Colonic mucosa (tissue), 4 donors: ENCODE measurements around the gene ATL1. TPM values are rescaled to one million over a fixed set of nuclear protein-coding genes. Genes with fewer than 3 reads are reported as not detected.
"Not testable (repeated sequence)": the region's sequence is repeated elsewhere in the genome, so short reads cannot be mapped to it uniquely, and the experiment has no call there.

Source experiments
- DNase-seq: peaks from one replicate; pipeline ENCODE4 v3.0.0-alpha.2; 2020
- H3K27ac ChIP-seq: fragments of 200-600 bp; one replicate; pipeline ENCODE4 v1.8.0; 2021
- H3K27me3 ChIP-seq: fragments of 200-600 bp; one replicate; pipeline ENCODE4 v1.8.0; 2021
- H3K36me3 ChIP-seq: fragments of 200-600 bp; one replicate; pipeline ENCODE4 v1.8.0; 2021
- H3K4me1 ChIP-seq: fragments of 200-600 bp; one replicate; pipeline ENCODE4 v1.8.0; 2021; ENCODE audit warnings: mild to moderate bottlenecking
- H3K4me3 ChIP-seq: fragments of 200-600 bp; one replicate; pipeline ENCODE4 v1.8.0; 2021
- H3K9ac ChIP-seq, 2 donors: one replicate each; pipeline ENCODE4 v1.7.0; 2013; ENCODE audit warnings: control low read depth in 2 of 2, low read depth in 2 of 2, low read length in 2 of 2
- H3K9me3 ChIP-seq: fragments of 200-600 bp; one replicate; pipeline ENCODE4 v1.8.0; 2021
- CTCF ChIP-seq: fragments of 200-600 bp; IDR thresholded peaks from one replicate; pipeline ENCODE4 v1.8.0; 2022; ENCODE audit warnings: antibody characterized with exemption, mild to moderate bottlenecking
- intact Hi-C: fragments of 100-400 bp; cut with DNase I; formaldehyde crosslinking; loops from one replicate; pipeline ENCODE4 v1.14.1; 2022
- total RNA-seq, 2 donors: library from RNA; stranded (reverse); fragmentation: NEBNext Ultra II Directional in 1 of 2; extraction: Animal tissue kit (Norgen Biotek cat#: 25700) in 1 of 2; gene quantifications; one replicate each; pipeline ENCODE4 v1.2.1, GENCODE V29; 2021
- donor health status: healthy.
- donor health status: DM: no; HTN: no; CAD: no.
- donor health status: DM: no; HTN: no; CAD: no.

The ATL1 gene
- total RNA-seq, 2 donors from 2014 or later = 4.3 to 11.9 TPM

- no peaks in the 10 kb centered on the region for H3K9me3 ChIP-seq
- TF ChIP-seq CTCF = no peak
- no peaks in the 10 kb centered on the region for H3K27me3 ChIP-seq
- intact Hi-C loops = no loop called here
- no peak overlapping the region for H3K27ac ChIP-seq
- no peak overlapping the region for H3K4me3 ChIP-seq
- DNase-seq = no peak
- H3K36me3 ChIP-seq = no peaks in the 10 kb centered on the region
- no peak overlapping the region for H3K9ac ChIP-seq
- no peaks in the 10 kb centered on the region for H3K4me1 ChIP-seq
These were observed 56.3 kb downstream of the ATL1 start for GRCh38 chr14:50616275-50616674.

- intact Hi-C loops = no loop called here
- H3K9me3 ChIP-seq = no peaks in the 10 kb centered on the region
- peak; percentile 29 for TF ChIP-seq CTCF
- DNase-seq = no peak
- H3K9ac ChIP-seq = no peak overlapping the region
- H3K27ac ChIP-seq = no peak overlapping the region
- H3K27me3 ChIP-seq = no peaks in the 10 kb centered on the region
- H3K4me3 ChIP-seq = no peak overlapping the region
- H3K36me3 ChIP-seq = no peaks in the 10 kb centered on the region
- H3K4me1 ChIP-seq = no peaks in the 10 kb centered on the region
These were observed 59.7 kb downstream of the ATL1 start for GRCh38 chr14:50619569-50620141.

GRCh38 chr14:50620341-50620740 is 60.4 kb downstream of the ATL1 start:
- Histone ChIP-seq H3K27ac (no peak overlapping the region), H3K36me3 (no peaks in the 10 kb centered on the region), H3K9ac (no peak overlapping the region), H3K9me3 (no peaks in the 10 kb centered on the region), H3K27me3 (no peaks in the 10 kb centered on the region), H3K4me3 (no peak overlapping the region), H3K4me1 (no peaks in the 10 kb centered on the region)
- TF ChIP-seq CTCF = no peak
- no peak for DNase-seq
- intact Hi-C loops = no loop called here

- Histone ChIP-seq H3K9me3 (no peaks in the 10 kb centered on the region), H3K9ac (no peak overlapping the region), H3K27me3 (no peaks in the 10 kb centered on the region), H3K36me3 (no peaks in the 10 kb centered on the region), H3K4me1 (no peaks in the 10 kb centered on the region), H3K4me3 (no peak overlapping the region), H3K27ac (no peak overlapping the region)
- TF ChIP-seq CTCF = no peak
- intact Hi-C loops = no loop called here
- DNase-seq = no peak
These were observed 63.0 kb downstream of the ATL1 start for GRCh38 chr14:50622978-50623377.

GRCh38 chr14:50624447-50624846 is 64.5 kb downstream of the ATL1 start:
- no peak overlapping the region for H3K9ac ChIP-seq
- no peak for DNase-seq
- H3K4me3 ChIP-seq = no peak overlapping the region
- intact Hi-C loops = no loop called here
- H3K27me3 ChIP-seq = no peaks in the 10 kb centered on the region
- H3K4me1 ChIP-seq = no peaks in the 10 kb centered on the region
- H3K9me3 ChIP-seq = no peaks in the 10 kb centered on the region
- no peak overlapping the region for H3K27ac ChIP-seq
- no peak for TF ChIP-seq CTCF
- H3K36me3 ChIP-seq = no peaks in the 10 kb centered on the region

- DNase-seq, H3K27me3 ChIP-seq, H3K4me1 ChIP-seq, intact Hi-C loops, H3K4me3 ChIP-seq, H3K27ac ChIP-seq, H3K36me3 ChIP-seq, H3K9me3 ChIP-seq, H3K9ac ChIP-seq: not testable (repeated sequence)
These were observed 65.0 kb downstream of the ATL1 start for GRCh38 chr14:50624947-50625346.
